Neutrophil (primary cell): ENCODE data around the gene CNDP2.

Experiments used
- H3K27ac ChIP-seq: fragments of 200-600 bp; sonication (generic); 2 replicates; pipeline ENCODE4 v1.5.1; 2016; ENCODE audit warnings: mild to moderate bottlenecking, moderate library complexity
- H3K27me3 ChIP-seq: fragments of 200-600 bp; sonication (generic); 2 replicates; pipeline ENCODE4 v1.6.0; 2016; ENCODE audit warnings: mild to moderate bottlenecking
- H3K36me3 ChIP-seq: fragments of 200-600 bp; sonication (generic); 2 replicates; pipeline ENCODE4 v1.5.1; 2017
- H3K4me1 ChIP-seq, 2 experiments: fragments of 200-600 bp in 1 of 2; sonication (generic) in 1 of 2; 1 replicate in 1 of 2; 2 replicates in 1 of 2; pipeline versions ENCODE4 v1.5.1 to v1.6.1; 2013 to 2016; ENCODE audit warnings: low read depth in 1 of 2, low read length in 1 of 2, mild to moderate bottlenecking in 1 of 2, moderate library complexity in 1 of 2; ENCODE audit not compliant: control insufficient read depth in 1 of 2, insufficient read depth in 1 of 2
- H3K4me3 ChIP-seq, 2 experiments: fragments of 200-600 bp in 1 of 2; sonication (generic) in 1 of 2; 1 replicate in 1 of 2; 2 replicates in 1 of 2; pipeline ENCODE4 v1.5.1; 2013 to 2016; ENCODE audit warnings: low read depth in 1 of 2, low read length in 1 of 2, mild to moderate bottlenecking in 1 of 2, moderate library complexity in 1 of 2
- H3K9me3 ChIP-seq: fragments of 200-600 bp; sonication (generic); 2 replicates; pipeline ENCODE4 v1.5.1; 2016
- TF ChIP-seq, protein P1 (sequence below): fragments of 200-600 bp; sonication (generic); IDR thresholded peaks from 2 replicates; pipeline ENCODE4 v1.5.1; 2016; ENCODE audit warnings: antibody characterized with exemption

The CNDP2 gene

DNA sequence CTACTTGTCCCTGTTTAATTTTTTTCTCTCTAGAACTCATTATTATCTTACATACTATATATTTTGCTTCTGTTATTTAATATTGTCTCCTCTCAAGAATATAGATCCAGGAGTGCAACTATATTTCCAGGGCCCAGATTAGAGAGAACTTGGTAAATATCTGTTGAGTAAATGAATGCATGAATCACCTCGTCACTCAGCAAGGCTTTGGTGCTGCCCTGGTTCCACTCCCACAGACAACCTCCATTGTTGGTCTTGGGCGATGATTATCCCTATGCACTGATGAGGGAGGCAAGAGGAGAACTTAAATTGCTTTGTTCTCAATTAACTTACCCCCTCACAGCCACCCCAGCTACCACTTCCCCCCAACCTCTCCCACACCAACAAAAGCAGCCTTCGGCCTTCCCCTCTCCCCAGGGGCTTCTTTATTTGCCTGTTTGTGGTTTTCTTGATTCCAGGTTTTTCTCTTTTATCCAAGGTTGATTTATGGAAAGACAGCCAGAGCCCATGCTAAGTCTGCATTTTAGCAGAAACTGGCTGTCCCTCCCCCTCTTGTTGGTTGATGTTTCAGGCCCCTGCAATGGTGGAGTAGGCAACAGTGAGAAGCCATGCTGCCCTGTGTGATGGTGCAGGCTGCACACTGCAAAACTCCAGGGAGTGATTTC is 22.1 kb upstream of the CNDP2 start:
- Histone ChIP-seq H3K27me3 (peaks cover 15% of the 10 kb centered on the region), H3K27ac (no peak overlapping the region), H3K9me3 (no peaks in the 10 kb centered on the region), H3K36me3 (no peaks in the 10 kb centered on the region), H3K4me3 (no peak overlapping the region), H3K4me1 (no peaks in the 10 kb centered on the region)
- TF ChIP-seq, protein P1, sequence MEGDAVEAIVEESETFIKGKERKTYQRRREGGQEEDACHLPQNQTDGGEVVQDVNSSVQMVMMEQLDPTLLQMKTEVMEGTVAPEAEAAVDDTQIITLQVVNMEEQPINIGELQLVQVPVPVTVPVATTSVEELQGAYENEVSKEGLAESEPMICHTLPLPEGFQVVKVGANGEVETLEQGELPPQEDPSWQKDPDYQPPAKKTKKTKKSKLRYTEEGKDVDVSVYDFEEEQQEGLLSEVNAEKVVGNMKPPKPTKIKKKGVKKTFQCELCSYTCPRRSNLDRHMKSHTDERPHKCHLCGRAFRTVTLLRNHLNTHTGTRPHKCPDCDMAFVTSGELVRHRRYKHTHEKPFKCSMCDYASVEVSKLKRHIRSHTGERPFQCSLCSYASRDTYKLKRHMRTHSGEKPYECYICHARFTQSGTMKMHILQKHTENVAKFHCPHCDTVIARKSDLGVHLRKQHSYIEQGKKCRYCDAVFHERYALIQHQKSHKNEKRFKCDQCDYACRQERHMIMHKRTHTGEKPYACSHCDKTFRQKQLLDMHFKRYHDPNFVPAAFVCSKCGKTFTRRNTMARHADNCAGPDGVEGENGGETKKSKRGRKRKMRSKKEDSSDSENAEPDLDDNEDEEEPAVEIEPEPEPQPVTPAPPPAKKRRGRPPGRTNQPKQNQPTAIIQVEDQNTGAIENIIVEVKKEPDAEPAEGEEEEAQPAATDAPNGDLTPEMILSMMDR, result no peak

DNA sequence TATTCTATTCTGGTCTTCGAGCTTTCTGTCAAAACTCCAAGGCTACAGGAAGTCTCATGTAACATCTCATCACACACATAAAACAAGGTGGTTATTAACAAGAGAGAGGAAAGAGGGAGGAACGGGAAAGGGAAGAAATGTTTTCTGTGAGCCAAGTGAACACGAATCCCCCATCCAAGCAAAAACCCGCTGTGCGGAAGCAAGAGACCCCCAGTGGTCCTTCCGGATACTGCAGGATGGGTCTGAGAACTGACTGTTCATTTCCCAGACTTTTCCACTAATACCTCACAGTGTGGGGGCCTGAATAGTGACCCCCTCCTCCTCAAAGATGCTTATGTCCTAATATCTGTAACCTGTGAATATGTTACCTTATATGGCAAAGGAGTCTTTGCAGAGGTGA is 20.0 kb upstream of the CNDP2 start:
- Histone ChIP-seq H3K4me1 (no peaks in the 10 kb centered on the region), H3K36me3 (no peaks in the 10 kb centered on the region), H3K4me3 (no peak overlapping the region), H3K27ac (no peak overlapping the region), H3K9me3 (no peaks in the 10 kb centered on the region), H3K27me3 (peaks cover 15% of the 10 kb centered on the region)
- TF ChIP-seq, protein P1, result no peak

DNA sequence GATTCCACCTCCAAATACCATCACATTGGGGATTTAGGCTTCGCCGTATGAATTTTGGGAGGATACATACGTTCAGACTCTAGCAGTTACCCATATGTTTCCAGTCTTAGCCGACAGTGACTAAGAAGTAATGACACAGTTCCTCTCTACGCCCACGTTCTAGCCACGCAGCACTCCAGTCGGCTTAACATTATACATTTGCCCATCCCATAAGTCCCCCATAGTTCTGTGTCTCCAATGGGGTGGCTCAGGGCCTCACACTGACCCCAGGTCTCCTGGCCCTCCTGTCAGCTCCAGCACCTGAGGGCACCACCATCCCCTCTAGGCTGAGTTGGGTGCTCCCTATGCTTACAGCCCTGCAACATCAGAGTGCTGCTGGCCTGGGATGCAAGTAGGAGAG is 18.4 kb upstream of the CNDP2 start:
- Histone ChIP-seq H3K27ac (no peak overlapping the region), H3K4me1 (no peaks in the 10 kb centered on the region), H3K4me3 (no peak overlapping the region), H3K36me3 (no peaks in the 10 kb centered on the region), H3K27me3 (peaks cover 17% of the 10 kb centered on the region), H3K9me3 (no peaks in the 10 kb centered on the region)
- TF ChIP-seq, protein P1, result no peak

DNA sequence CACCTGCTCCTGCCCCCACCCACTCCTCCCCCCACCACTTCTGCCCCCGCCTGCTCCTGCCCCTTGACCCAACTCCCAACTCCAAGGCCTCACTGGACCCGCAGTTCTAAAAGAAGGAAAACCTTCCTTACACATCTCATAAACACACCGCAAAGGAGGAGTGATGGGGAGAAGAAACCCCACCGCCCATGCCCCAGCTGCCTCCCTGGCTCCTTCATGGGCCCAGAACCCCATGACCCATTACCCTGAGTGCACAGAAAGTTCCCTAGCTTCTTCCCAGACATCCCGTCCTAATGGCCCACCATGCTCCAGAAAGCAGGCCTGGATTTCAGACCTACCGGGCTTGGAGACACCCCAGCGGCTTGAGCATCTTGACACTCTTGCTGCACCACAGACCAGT is 17.8 kb upstream of the CNDP2 start:
- TF ChIP-seq, protein P1, result no peak
- Histone ChIP-seq H3K36me3 (no peaks in the 10 kb centered on the region), H3K4me1 (no peaks in the 10 kb centered on the region), H3K27ac (no peak overlapping the region), H3K27me3 (peaks cover 15% of the 10 kb centered on the region), H3K4me3 (no peak overlapping the region), H3K9me3 (no peaks in the 10 kb centered on the region)

DNA sequence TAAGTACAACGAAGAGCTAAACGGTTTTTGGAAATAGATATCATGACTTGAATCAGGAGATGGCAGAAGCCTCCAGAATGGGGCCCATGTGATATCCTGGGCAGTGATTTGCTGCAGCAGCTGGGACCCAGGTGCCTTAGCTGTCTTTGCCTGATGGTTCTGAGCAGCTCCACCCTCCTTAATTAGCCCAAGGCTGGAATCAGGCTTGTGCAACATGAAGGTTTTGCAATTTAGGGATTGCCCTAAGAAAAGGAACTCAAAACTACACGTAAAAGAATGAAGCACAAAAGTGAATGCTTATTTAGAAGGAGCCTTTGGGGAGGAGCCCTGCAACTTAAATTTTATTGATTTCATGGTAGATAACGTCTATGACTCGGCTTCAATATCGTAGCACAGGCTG is 17.3 kb upstream of the CNDP2 start:
- Histone ChIP-seq H3K27me3 (peaks cover 11% of the 10 kb centered on the region), H3K36me3 (no peaks in the 10 kb centered on the region), H3K4me3 (no peak overlapping the region), H3K9me3 (no peaks in the 10 kb centered on the region), H3K27ac (no peak overlapping the region), H3K4me1 (no peaks in the 10 kb centered on the region)
- TF ChIP-seq, protein P1, result no peak
